HL-60 (cell line): ENCODE data around the gene HSPA12B.
A peak's percentile ranks its signal among the peaks of the same experiment; 100 is the strongest.

Experiments used
- DNase-seq, 2 experiments: peaks; one replicate each; pipeline ENCODE4 v3.0.0-alpha.2; 2010 to 2020; ENCODE audit warnings: low read depth in 1 of 2, low spot score in 1 of 2
- H3K27ac ChIP-seq: fragments of 250-450 bp; sonication (Bioruptor Pico); replicated peaks from 2 replicates; pipeline ENCODE4 v1.5.1; 2020; ENCODE audit warnings: mild to moderate bottlenecking, moderate library complexity
- H3K27me3 ChIP-seq: fragments of 250-450 bp; sonication (Bioruptor Pico); 2 replicates; pipeline ENCODE4 v1.5.1; 2021; ENCODE audit warnings: mild to moderate bottlenecking, moderate library complexity; ENCODE audit not compliant: insufficient read depth, poor library complexity, severe bottlenecking
- H3K4me3 ChIP-seq: replicated peaks from 2 replicates; pipeline ENCODE4 v1.5.1; 2011; ENCODE audit warnings: mild to moderate bottlenecking, control low read depth, low read length; ENCODE audit not compliant: insufficient read depth
- GABPA ChIP-seq: IDR thresholded peaks from 2 replicates; pipeline ENCODE4 v1.6.1; 2012; ENCODE audit warnings: low read depth
- POLR2AphosphoS5 ChIP-seq: IDR thresholded peaks from 2 replicates; pipeline ENCODE4 v1.6.1; 2012; ENCODE audit warnings: low read depth
- REST ChIP-seq: IDR thresholded peaks from 2 replicates; pipeline ENCODE4 v1.6.1; 2012; ENCODE audit warnings: low read depth; ENCODE audit not compliant: insufficient replicate concordance
- SPI1 ChIP-seq: IDR thresholded peaks from 2 replicates; pipeline ENCODE4 v1.6.1; 2012; ENCODE audit warnings: low read depth, mild to moderate bottlenecking, borderline replicate concordance
- TF ChIP-seq, protein P1 (sequence below): IDR thresholded peaks from one replicate; pipeline ENCODE4 v1.5.1; 2011; ENCODE audit warnings: low read length, control low read depth, inconsistent platforms; ENCODE audit not compliant: insufficient read depth

Gene HSPA12B

DNA sequence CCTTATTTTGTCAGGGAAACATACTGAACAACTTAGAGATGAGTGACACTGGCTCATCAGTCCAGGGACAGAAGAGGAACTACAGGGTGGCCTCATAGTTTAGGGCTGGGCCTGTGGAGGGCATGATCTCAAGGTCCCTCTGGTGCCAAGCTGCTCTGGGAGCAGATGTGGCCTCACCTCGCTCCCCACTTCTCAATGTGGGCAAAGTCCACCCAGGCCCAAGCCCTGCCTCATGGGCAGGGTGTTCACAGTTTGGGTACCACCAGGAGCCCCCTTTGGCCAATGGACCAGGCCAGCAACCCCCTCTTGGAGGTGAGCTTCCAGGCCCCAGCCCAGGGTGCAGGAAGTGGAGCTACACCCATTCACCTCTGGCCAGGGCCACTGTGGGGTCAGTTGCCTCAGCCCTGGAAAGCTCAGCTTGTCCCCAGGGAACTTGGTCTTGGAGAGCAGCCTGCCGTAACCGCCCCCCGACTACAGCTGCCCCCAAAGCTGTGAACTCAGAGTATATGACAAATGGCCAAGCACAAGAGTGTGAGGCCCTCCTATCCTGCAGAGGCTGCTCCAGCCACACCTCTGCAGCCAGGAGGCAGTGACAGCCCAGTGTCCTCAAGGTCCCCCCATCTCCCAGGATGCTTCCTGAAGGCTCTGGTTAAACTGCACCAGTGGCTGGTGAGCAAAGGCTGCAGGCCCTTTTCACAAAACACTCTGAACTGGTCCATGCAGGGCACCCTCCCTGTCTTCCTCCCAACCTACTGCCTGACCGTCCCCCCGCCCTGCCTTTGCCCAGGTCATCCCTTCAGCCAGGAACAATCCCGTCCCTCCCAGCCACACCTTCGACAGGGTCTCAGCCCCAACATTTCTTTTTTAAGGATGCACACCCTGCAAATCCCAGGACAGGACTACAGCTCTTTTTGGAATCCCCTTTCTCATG is 31.5 kb downstream of the HSPA12B start:
- peak overlapping the region; percentile 41; the same call in 1 of the 2 replicates for H3K27ac ChIP-seq
- H3K4me3 ChIP-seq, result no peak overlapping the region
- DNase-seq, result peak in 1 of 2 experiments; percentile 61
- TF ChIP-seq REST (no peak), SPI1 (no peak), GABPA (no peak), POLR2AphosphoS5 (no peak)
- TF ChIP-seq, protein P1, sequence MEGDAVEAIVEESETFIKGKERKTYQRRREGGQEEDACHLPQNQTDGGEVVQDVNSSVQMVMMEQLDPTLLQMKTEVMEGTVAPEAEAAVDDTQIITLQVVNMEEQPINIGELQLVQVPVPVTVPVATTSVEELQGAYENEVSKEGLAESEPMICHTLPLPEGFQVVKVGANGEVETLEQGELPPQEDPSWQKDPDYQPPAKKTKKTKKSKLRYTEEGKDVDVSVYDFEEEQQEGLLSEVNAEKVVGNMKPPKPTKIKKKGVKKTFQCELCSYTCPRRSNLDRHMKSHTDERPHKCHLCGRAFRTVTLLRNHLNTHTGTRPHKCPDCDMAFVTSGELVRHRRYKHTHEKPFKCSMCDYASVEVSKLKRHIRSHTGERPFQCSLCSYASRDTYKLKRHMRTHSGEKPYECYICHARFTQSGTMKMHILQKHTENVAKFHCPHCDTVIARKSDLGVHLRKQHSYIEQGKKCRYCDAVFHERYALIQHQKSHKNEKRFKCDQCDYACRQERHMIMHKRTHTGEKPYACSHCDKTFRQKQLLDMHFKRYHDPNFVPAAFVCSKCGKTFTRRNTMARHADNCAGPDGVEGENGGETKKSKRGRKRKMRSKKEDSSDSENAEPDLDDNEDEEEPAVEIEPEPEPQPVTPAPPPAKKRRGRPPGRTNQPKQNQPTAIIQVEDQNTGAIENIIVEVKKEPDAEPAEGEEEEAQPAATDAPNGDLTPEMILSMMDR, result no peak
- no peaks in the 10 kb centered on the region for H3K27me3 ChIP-seq

GRCh38 chr20:3764659-3765058 is 32.2 kb downstream of the HSPA12B start:
- Histone ChIP-seq H3K4me3 (no peak overlapping the region), H3K27me3 (no peaks in the 10 kb centered on the region), H3K27ac (no peak overlapping the region)
- DNase-seq, result no peak
- TF ChIP-seq GABPA (no peak), REST (no peak), POLR2AphosphoS5 (no peak), SPI1 (no peak)
- TF ChIP-seq, protein P1, result no peak

- Histone ChIP-seq H3K27me3 (no peaks in the 10 kb centered on the region), H3K4me3 (peak overlapping the region; percentile 99), H3K27ac (0 out of 2 replicates have a peak overlapping the region, but pooled peaks have one; percentile 9)
- no peak for TF ChIP-seq REST
- TF ChIP-seq, protein P1, result no peak
- no peak for TF ChIP-seq POLR2AphosphoS5
- TF ChIP-seq SPI1, result no peak
- no peak for TF ChIP-seq GABPA
- no peak for DNase-seq
Measured at GRCh38 chr20:3765171-3765882, 32.8 kb downstream of the HSPA12B start.
